HEK293 (cell line): ENCODE measurements around the gene LACC1.

Experiments used
- CTCF ChIA-PET: fragments of 350-600 bp; formaldehyde crosslinking; extraction: SDS; loops from one replicate; lab custom pipeline; 2021; ENCODE audit warnings: antibody characterized with exemption; lab: Yijun Ruan, JAX
- POLR2A ChIA-PET: fragments of 300-600 bp; formaldehyde crosslinking; extraction: SDS; loops from one replicate; lab custom pipeline; 2020; ENCODE audit warnings: antibody characterized with exemption, inconsistent platforms; lab: Yijun Ruan, JAX
- H3K27ac ChIP-seq: fragments of 200-500 bp; sonication (Bioruptor generic); 2 replicates; pipeline ENCODE4 v1.5.1; 2014; ENCODE audit warnings: low read depth, low read length, control low read depth, inconsistent platforms; ENCODE audit errors: extremely low read depth
- H3K36me3 ChIP-seq, 2 experiments: fragments of 200-500 bp in 1 of 2; sonication (Bioruptor generic) in 1 of 2; 1 replicate in 1 of 2; 2 replicates in 1 of 2; pipeline ENCODE4 v1.5.1; 2014 to 2017; ENCODE audit warnings: inconsistent platforms in 2 of 2, low read length in 2 of 2; ENCODE audit not compliant: control insufficient read depth in 2 of 2, insufficient read depth in 1 of 2
- H3K4me1 ChIP-seq: fragments of 200-500 bp; sonication (Bioruptor generic); 2 replicates; pipeline ENCODE4 v1.5.1; 2014; ENCODE audit warnings: mild to moderate bottlenecking, low read length, inconsistent platforms; ENCODE audit not compliant: control insufficient read depth, insufficient read depth
- H3K4me3 ChIP-seq: 2 replicates; pipeline ENCODE4 v1.5.1; 2011; ENCODE audit warnings: low read depth, mild to moderate bottlenecking, control low read depth, low read length, moderate library complexity
- H3K9me3 ChIP-seq: fragments of 200-500 bp; sonication (Bioruptor generic); 2 replicates; pipeline ENCODE4 v1.5.1; 2014; ENCODE audit warnings: low read depth, low read length, inconsistent platforms; ENCODE audit not compliant: control insufficient read depth, insufficient read depth
- ELK4 ChIP-seq: IDR thresholded peaks from 2 replicates; pipeline ENCODE4 v1.6.1; 2011; ENCODE audit warnings: mild to moderate bottlenecking, low read depth, low read length, borderline replicate concordance
- GLI2 ChIP-seq: fragments of 450-650 bp; formaldehyde crosslinking; IDR thresholded peaks from 2 replicates; pipeline ENCODE4; 2017; ENCODE audit warnings: missing biosample characterization, missing genetic modification characterization, low read depth, borderline replicate concordance
- IKZF3 ChIP-seq: fragments of 450-650 bp; IDR thresholded peaks from 2 replicates; pipeline ENCODE4 v1.5.0; 2018; ENCODE audit warnings: missing biosample characterization, mild to moderate bottlenecking, missing genetic modification characterization, moderate library complexity
- TRIM28 ChIP-seq: IDR thresholded peaks from 2 replicates; pipeline ENCODE4 v1.6.1; 2011; ENCODE audit warnings: low read length, control low read depth, borderline replicate concordance
- ZBTB21 ChIP-seq: fragments of 450-650 bp; formaldehyde crosslinking; IDR thresholded peaks from 2 replicates; pipeline ENCODE4 v1.5.1; 2017; ENCODE audit warnings: missing biosample characterization, missing genetic modification characterization
- ZFP41 ChIP-seq: fragments of 450-650 bp; formaldehyde crosslinking; IDR thresholded peaks from 2 replicates; pipeline ENCODE4 v1.5.1; 2016; ENCODE audit warnings: missing biosample characterization, missing genetic modification characterization, borderline replicate concordance
- ZNF146 ChIP-seq: fragments of 450-650 bp; formaldehyde crosslinking; IDR thresholded peaks from 2 replicates; pipeline ENCODE4 v1.5.1; 2016; ENCODE audit warnings: missing biosample characterization, missing genetic modification characterization
- ZNF239 ChIP-seq: fragments of 450-650 bp; formaldehyde crosslinking; IDR thresholded peaks from 2 replicates; pipeline ENCODE4 v1.5.1; 2016; ENCODE audit warnings: missing biosample characterization, missing genetic modification characterization
- ZNF24 ChIP-seq: fragments of 450-650 bp; formaldehyde crosslinking; IDR thresholded peaks from 2 replicates; pipeline ENCODE4 v1.5.1; 2016; ENCODE audit warnings: missing biosample characterization, missing genetic modification characterization
- ZNF274 ChIP-seq, 2 experiments: fragments of 200-500 bp in 1 of 2; fragments of 450-650 bp in 1 of 2; sonication (Bioruptor generic) in 1 of 2; formaldehyde crosslinking in 1 of 2; IDR thresholded peaks; 2 replicates each; pipeline versions ENCODE4 v1.5.1 to v1.6.1; 2014 to 2016; ENCODE audit warnings: borderline replicate concordance in 1 of 2, inconsistent platforms in 1 of 2, low read length in 1 of 2, missing biosample characterization in 1 of 2, missing genetic modification characterization in 1 of 2
- ZNF416 ChIP-seq: fragments of 450-650 bp; formaldehyde crosslinking; IDR thresholded peaks from 2 replicates; pipeline ENCODE4 v1.5.1; 2016; ENCODE audit warnings: missing biosample characterization, missing genetic modification characterization
- ZNF426 ChIP-seq: fragments of 450-650 bp; formaldehyde crosslinking; IDR thresholded peaks from 2 replicates; pipeline ENCODE4 v1.5.1; 2017; ENCODE audit warnings: missing biosample characterization, missing genetic modification characterization, mild to moderate bottlenecking, inconsistent platforms, moderate library complexity
- ZNF473 ChIP-seq: fragments of 450-650 bp; formaldehyde crosslinking; IDR thresholded peaks from 2 replicates; pipeline ENCODE4 v1.5.1; 2017; ENCODE audit warnings: missing biosample characterization, missing genetic modification characterization
- ZNF501 ChIP-seq: fragments of 450-650 bp; formaldehyde crosslinking; IDR thresholded peaks from 2 replicates; pipeline ENCODE4 v1.5.1; 2016; ENCODE audit warnings: missing biosample characterization, missing genetic modification characterization
- ZNF510 ChIP-seq: fragments of 450-650 bp; formaldehyde crosslinking; IDR thresholded peaks from 2 replicates; pipeline ENCODE4 v1.5.1; 2018; ENCODE audit warnings: mild to moderate bottlenecking, missing genetic modification characterization, missing biosample characterization; ENCODE audit not compliant: insufficient replicate concordance
- ZNF549 ChIP-seq: fragments of 450-650 bp; IDR thresholded peaks from 2 replicates; pipeline ENCODE4 v1.5.1; 2018; ENCODE audit warnings: missing biosample characterization, missing genetic modification characterization, mild to moderate bottlenecking, inconsistent platforms, moderate library complexity
- ZNF560 ChIP-seq: fragments of 450-650 bp; formaldehyde crosslinking; IDR thresholded peaks from 2 replicates; pipeline ENCODE4 v1.5.1; 2017; ENCODE audit warnings: missing biosample characterization, missing genetic modification characterization, borderline replicate concordance
- ZNF600 ChIP-seq: fragments of 450-650 bp; formaldehyde crosslinking; IDR thresholded peaks from 2 replicates; pipeline ENCODE4 v1.5.1; 2016; ENCODE audit warnings: missing biosample characterization, missing genetic modification characterization
- ZNF677 ChIP-seq: fragments of 450-650 bp; IDR thresholded peaks from 2 replicates; pipeline ENCODE4 v1.5.0; 2018; ENCODE audit warnings: missing biosample characterization, mild to moderate bottlenecking, missing genetic modification characterization, moderate library complexity
- TF ChIP-seq, protein P1 (sequence below): fragments of 450-650 bp; formaldehyde crosslinking; IDR thresholded peaks from 2 replicates; pipeline ENCODE4 v1.5.1; 2016; ENCODE audit warnings: missing biosample characterization, missing genetic modification characterization
- TF ChIP-seq, protein P2 (sequence below): fragments of 450-650 bp; formaldehyde crosslinking; IDR thresholded peaks from 2 replicates; pipeline ENCODE4 v1.5.1; 2016; ENCODE audit warnings: missing biosample characterization, missing genetic modification characterization
- TF ChIP-seq, protein P3 (sequence below): fragments of 450-650 bp; formaldehyde crosslinking; IDR thresholded peaks from 2 replicates; pipeline ENCODE4 v1.5.1; 2016; ENCODE audit warnings: missing biosample characterization, missing genetic modification characterization

LACC1 gene

DNA sequence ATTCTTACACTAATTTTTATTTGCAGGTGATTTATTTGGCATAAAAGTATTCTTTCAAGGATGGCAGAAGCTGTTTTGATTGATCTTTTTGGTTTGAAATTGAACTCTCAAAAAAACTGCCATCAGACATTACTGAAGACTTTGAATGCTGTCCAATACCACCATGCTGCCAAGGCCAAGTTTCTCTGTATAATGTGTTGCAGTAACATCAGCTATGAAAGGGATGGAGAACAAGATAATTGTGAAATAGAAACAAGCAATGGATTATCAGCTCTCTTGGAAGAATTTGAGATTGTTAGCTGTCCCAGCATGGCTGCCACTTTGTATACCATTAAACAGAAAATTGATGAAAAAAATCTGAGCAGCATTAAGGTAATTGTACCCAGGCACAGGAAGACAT, 1.2 kb downstream of the LACC1 start:
- ChIA-PET POLR2A (no interaction called here), CTCF (interaction anchor here (0.8 to 1.6 kb wide), 3 partner anchors 14 to 912 kb away, joined by 3 to 6 read pairs (median 3); no protein-coding TSS in a partner anchor)
- H3K27ac ChIP-seq = no peak overlapping the region
- peaks cover 0 to 3% of the 10 kb centered on the region in 2 experiments; a peak in 1 of 3 replicates for H3K36me3 ChIP-seq
- H3K4me3 ChIP-seq = no peak overlapping the region
- no peaks in the 10 kb centered on the region for H3K9me3 ChIP-seq
- no peak for TF ChIP-seq ZNF549
- TF ChIP-seq ZNF416 (tag by site-specific recombination) = no peak
- no peak for TF ChIP-seq ZNF274 (IDR thresholded peaks at IDR 0.05; ENCODE audit: low read length)
- no peak for TF ChIP-seq ZNF274 (tag by site-specific recombination; IDR thresholded peaks at IDR 0.05; ENCODE audit: borderline replicate concordance)
- no peaks in the 10 kb centered on the region for H3K4me1 ChIP-seq

DNA sequence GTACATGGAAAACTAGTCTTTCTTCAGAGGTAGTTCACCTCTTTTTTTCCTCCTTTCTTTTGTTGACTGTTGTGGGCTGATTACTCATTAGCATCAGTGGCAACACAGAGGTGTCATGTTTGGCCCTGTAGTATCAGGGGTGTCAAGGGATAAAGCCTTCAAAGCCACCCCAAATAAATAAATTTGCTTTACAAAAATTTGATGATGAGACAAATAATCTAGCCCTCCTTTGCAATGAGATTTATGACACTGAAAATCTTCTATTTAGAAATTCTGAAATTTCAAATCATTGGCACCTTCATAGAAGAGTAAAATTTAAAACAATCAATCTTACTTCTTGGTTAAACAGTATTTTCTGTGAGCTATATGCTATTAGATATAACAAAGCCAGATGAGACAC, 1.9 kb downstream of the LACC1 start:
- Histone ChIP-seq H3K4me3 (no peak overlapping the region), H3K9me3 (no peaks in the 10 kb centered on the region), H3K36me3 (peaks cover 0 to 3% of the 10 kb centered on the region in 2 experiments; a peak in 1 of 3 replicates), H3K27ac (no peak overlapping the region), H3K4me1 (no peaks in the 10 kb centered on the region)
- POLR2A ChIA-PET = interaction anchor here (0.7 kb wide), 1 partner anchor 264 kb away, joined by 3 read pairs; no protein-coding TSS in a partner anchor
- TF ChIP-seq ZNF677 (no peak), ZBTB21 (no peak), IKZF3 (tag by site-specific recombination) (no peak), ZNF501 (tag by site-specific recombination) (no peak), ZNF473 (tag by site-specific recombination) (no peak), ZFP41 (tag by site-specific recombination) (no peak), ZNF24 (tag by site-specific recombination) (no peak), ZNF510 (tag by site-specific recombination) (no peak), ZNF146 (tag by site-specific recombination) (no peak), ELK4 (no peak), ZNF426 (tag by site-specific recombination) (no peak), GLI2 (tag by site-specific recombination) (no peak), ZNF600 (tag by site-specific recombination) (no peak), ZNF239 (tag by site-specific recombination) (no peak), ZNF560 (tag by site-specific recombination) (no peak), TRIM28 (no peak)
- TF ChIP-seq, protein P1, sequence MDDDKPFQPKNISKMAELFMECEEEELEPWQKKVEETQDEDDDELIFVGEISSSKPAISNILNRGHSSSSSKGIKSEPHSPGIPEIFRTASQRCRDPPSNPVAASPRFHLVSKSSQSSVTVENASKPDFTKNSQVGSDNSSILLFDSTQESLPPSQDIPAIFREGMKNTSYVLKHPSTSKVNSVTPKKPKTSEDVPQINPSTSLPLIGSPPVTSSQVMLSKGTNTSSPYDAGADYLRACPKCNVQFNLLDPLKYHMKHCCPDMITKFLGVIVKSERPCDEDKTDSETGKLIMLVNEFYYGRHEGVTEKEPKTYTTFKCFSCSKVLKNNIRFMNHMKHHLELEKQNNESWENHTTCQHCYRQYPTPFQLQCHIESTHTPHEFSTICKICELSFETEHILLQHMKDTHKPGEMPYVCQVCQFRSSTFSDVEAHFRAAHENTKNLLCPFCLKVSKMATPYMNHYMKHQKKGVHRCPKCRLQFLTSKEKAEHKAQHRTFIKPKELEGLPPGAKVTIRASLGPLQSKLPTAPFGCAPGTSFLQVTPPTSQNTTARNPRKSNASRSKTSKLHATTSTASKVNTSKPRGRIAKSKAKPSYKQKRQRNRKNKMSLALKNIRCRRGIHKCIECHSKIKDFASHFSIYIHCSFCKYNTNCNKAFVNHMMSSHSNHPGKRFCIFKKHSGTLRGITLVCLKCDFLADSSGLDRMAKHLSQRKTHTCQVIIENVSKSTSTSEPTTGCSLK (tag by site-specific recombination) = no peak
- TF ChIP-seq, protein P2, sequence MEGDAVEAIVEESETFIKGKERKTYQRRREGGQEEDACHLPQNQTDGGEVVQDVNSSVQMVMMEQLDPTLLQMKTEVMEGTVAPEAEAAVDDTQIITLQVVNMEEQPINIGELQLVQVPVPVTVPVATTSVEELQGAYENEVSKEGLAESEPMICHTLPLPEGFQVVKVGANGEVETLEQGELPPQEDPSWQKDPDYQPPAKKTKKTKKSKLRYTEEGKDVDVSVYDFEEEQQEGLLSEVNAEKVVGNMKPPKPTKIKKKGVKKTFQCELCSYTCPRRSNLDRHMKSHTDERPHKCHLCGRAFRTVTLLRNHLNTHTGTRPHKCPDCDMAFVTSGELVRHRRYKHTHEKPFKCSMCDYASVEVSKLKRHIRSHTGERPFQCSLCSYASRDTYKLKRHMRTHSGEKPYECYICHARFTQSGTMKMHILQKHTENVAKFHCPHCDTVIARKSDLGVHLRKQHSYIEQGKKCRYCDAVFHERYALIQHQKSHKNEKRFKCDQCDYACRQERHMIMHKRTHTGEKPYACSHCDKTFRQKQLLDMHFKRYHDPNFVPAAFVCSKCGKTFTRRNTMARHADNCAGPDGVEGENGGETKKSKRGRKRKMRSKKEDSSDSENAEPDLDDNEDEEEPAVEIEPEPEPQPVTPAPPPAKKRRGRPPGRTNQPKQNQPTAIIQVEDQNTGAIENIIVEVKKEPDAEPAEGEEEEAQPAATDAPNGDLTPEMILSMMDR = no peak
- TF ChIP-seq, protein P3, sequence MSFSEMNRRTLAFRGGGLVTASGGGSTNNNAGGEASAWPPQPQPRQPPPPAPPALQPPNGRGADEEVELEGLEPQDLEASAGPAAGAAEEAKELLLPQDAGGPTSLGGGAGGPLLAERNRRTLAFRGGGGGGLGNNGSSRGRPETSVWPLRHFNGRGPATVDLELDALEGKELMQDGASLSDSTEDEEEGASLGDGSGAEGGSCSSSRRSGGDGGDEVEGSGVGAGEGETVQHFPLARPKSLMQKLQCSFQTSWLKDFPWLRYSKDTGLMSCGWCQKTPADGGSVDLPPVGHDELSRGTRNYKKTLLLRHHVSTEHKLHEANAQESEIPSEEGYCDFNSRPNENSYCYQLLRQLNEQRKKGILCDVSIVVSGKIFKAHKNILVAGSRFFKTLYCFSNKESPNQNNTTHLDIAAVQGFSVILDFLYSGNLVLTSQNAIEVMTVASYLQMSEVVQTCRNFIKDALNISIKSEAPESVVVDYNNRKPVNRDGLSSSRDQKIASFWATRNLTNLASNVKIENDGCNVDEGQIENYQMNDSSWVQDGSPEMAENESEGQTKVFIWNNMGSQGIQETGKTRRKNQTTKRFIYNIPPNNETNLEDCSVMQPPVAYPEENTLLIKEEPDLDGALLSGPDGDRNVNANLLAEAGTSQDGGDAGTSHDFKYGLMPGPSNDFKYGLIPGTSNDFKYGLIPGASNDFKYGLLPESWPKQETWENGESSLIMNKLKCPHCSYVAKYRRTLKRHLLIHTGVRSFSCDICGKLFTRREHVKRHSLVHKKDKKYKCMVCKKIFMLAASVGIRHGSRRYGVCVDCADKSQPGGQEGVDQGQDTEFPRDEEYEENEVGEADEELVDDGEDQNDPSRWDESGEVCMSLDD (tag by site-specific recombination) = no peak
- CTCF ChIA-PET = interaction anchor here (0.6 to 1.6 kb wide), 4 partner anchors 13 to 912 kb away, joined by 3 to 6 read pairs (median 3); no protein-coding TSS in a partner anchor
